Kidney (tissue), 14 donors: ENCODE data around the gene KLHL30. TPM values are rescaled to one million over a fixed set of nuclear protein-coding genes. Genes with fewer than 3 reads are reported as not detected.

Source experiments
- DNase-seq, 5 donors: peaks; one replicate each; pipeline ENCODE4 v3.0.0-alpha.2; 2013 to 2020
- FAIRE-seq: peaks from 2 replicates; lab custom pipeline; 2012; peaks lifted over from hg19 to GRCh38; lab: Jason Lieb, UNC
- H3K27ac ChIP-seq, 2 donors: one replicate each; pipeline ENCODE4 v1.7.0; 2013; ENCODE audit warnings: low read depth in 2 of 2, low read length in 2 of 2, inconsistent platforms in 1 of 2
- H3K27me3 ChIP-seq: one replicate; pipeline ENCODE4 v1.7.1; 2013; ENCODE audit warnings: low read length, inconsistent platforms; ENCODE audit not compliant: control insufficient read depth, insufficient read depth
- H3K36me3 ChIP-seq, 3 donors: one replicate each; pipeline versions ENCODE4 v1.7.0 to v1.7.1; 2013; ENCODE audit warnings: low read length in 3 of 3, control low read depth in 1 of 3, inconsistent platforms in 1 of 3; ENCODE audit not compliant: insufficient read depth in 3 of 3, control insufficient read depth in 2 of 3
- H3K4me1 ChIP-seq, 3 donors: one replicate each; pipeline versions ENCODE4 v1.7.0 to v1.7.1; 2013; ENCODE audit warnings: low read length in 3 of 3, inconsistent platforms in 1 of 3, low read depth in 1 of 3; ENCODE audit not compliant: control insufficient read depth in 2 of 3, insufficient read depth in 2 of 3
- H3K4me3 ChIP-seq, 3 donors: one replicate each; pipeline versions ENCODE4 v1.7.0 to v1.8.1; 2013; ENCODE audit warnings: low read length in 3 of 3, control low read depth in 1 of 3, inconsistent platforms in 1 of 3
- H3K9ac ChIP-seq, 3 donors: one replicate each; pipeline versions ENCODE4 v1.7.0 to v1.7.1; 2013; ENCODE audit warnings: low read length in 3 of 3, control low read depth in 1 of 3, inconsistent platforms in 1 of 3
- H3K9me3 ChIP-seq, 3 donors: one replicate each; pipeline versions ENCODE4 v1.7.0 to v1.7.1; 2013; ENCODE audit warnings: low read length in 3 of 3, control low read depth in 1 of 3, inconsistent platforms in 1 of 3; ENCODE audit not compliant: control insufficient read depth in 2 of 3, insufficient read depth in 1 of 3
- CTCF ChIP-seq: IDR thresholded peaks from 3 replicates; pipeline ENCODE4 v1.5.1; 2012; ENCODE audit warnings: mild to moderate bottlenecking, moderate library complexity, borderline replicate concordance; ENCODE audit not compliant: insufficient read depth; ENCODE audit errors: extremely low read depth
- intact Hi-C: fragments of 100-400 bp; cut with DNase I; formaldehyde crosslinking; loops from one replicate; pipeline ENCODE4 v1.11.1; 2022
- polyA plus RNA-seq: library from polyadenylated mRNA; stranded (reverse); fragments of 350-450 nt; fragmentation: Illumina TruSeq; extraction: RNeasy Lipid Tissue Mini Kit (QIAGEN cat#74804); gene quantifications from one replicate; pipeline ENCODE4 v1.2.3, GENCODE V29; 2014; ENCODE audit warnings: low read depth, low replicate concordance; ENCODE audit not compliant: insufficient read depth
- total RNA-seq: library from RNA; stranded (reverse); fragmentation: NEBNext Ultra II Directional; extraction: Animal tissue kit (Norgen Biotek cat#: 25700); gene quantifications from one replicate; pipeline ENCODE4 v1.2.1, GENCODE V29; 2021
- donor health status: control.
- donor health status: control.
- donor health status: control.
- donor health status: control.
- donor health status: control.
- donor health status: DM: yes; HTN: yes; CAD: no.
- donor health status: Normal renal cell carcinoma (clear cell type).

The KLHL30 gene
- total and polyA plus RNA-seq, 2 donors from 2014 or later, result 0.24 to 5.7 TPM

- H3K36me3 ChIP-seq, result no peaks in the 10 kb centered on the region
- FAIRE-seq, result no peak
- no peaks in the 10 kb centered on the region for H3K27me3 ChIP-seq
- peaks cover 0 to 4% (median 0%) of the 10 kb centered on the region in 3 donors for H3K9me3 ChIP-seq
- intact Hi-C loops, result no loop called here
- peaks cover 0 to 4% (median 3%) of the 10 kb centered on the region in 3 donors for H3K4me1 ChIP-seq
- H3K27ac ChIP-seq, result no peak overlapping the region
- H3K9ac ChIP-seq, result no peak overlapping the region
- no peak for TF ChIP-seq CTCF
- DNase-seq, result no peak
- H3K4me3 ChIP-seq, result peak overlapping the region in 1 of 3 donors; percentile 22
Measured at GRCh38 chr2:238126775-238127164, 11.7 kb upstream of the KLHL30 start.

- no peak for TF ChIP-seq CTCF
- DNase-seq (peak; percentile 69 to 86 (median 74)), FAIRE-seq (no peak)
- no peak overlapping the region for H3K27ac ChIP-seq
- peak overlapping the region in 1 of 3 donors; percentile 22 for H3K4me3 ChIP-seq
- peaks cover 0 to 4% (median 0%) of the 10 kb centered on the region in 3 donors for H3K9me3 ChIP-seq
- peaks cover 0 to 4% (median 3%) of the 10 kb centered on the region in 3 donors for H3K4me1 ChIP-seq
- H3K36me3 ChIP-seq, result no peaks in the 10 kb centered on the region
- no peak overlapping the region for H3K9ac ChIP-seq
- H3K27me3 ChIP-seq, result no peaks in the 10 kb centered on the region
- intact Hi-C loops, result no loop called here
Measured at GRCh38 chr2:238127165-238128060, 11.1 kb upstream of the KLHL30 start.

- FAIRE-seq, result no peak
- TF ChIP-seq CTCF, result no peak
- Histone ChIP-seq H3K4me1 (peaks cover 0 to 4% (median 3%) of the 10 kb centered on the region in 3 donors), H3K27me3 (no peaks in the 10 kb centered on the region), H3K9me3 (peaks cover 0 to 4% (median 0%) of the 10 kb centered on the region in 3 donors), H3K27ac (no peak overlapping the region), H3K9ac (no peak overlapping the region), H3K36me3 (no peaks in the 10 kb centered on the region), H3K4me3 (no peak overlapping the region)
- DNase-seq, result peak in 1 of 5 donors; percentile 70
- intact Hi-C loops, result no loop called here
Measured at GRCh38 chr2:238128061-238128440, 10.4 kb upstream of the KLHL30 start.
